Measurements from ENCODE around the gene FBXL22. TPM values are rescaled to one million over a fixed set of nuclear protein-coding genes. Genes with fewer than 3 reads are reported as not detected.

Gene FBXL22
- total RNA-seq, 3 donors from 2014 or later (not counting 1 experiment from before 2014, with no cell fraction given): 0.33 to 2.3 (median 0.65) TPM

DNA sequence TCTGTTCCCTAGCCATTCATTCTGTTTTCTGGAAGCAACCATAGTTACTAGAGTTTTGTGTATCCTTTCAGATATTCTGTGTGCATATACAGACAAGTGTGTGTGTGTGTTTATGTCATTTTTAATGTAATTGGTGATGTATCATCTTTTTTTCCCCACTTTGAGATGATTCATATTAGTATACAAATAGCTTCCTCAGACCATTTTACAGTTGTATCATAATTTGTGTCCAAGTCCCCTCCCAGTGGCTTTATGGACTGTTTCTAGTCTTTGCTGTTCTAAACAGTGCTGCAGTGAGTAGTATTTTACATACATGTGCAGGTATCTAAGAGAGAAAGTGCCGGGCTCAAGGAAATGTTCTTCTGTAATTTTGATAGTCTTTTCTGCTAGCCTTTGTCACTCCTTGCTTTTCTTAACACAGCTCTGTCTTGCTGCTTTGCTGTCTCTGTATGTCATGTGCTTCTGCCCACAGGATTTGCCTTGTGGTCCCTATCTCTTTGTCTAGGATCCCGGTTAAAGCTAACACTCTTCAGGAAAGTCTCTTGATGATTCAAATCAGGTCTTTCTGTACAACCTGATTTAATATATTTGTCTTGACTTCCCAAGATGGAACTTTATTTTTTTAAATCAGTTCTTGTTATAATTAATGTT, 31.5 kb upstream of the FBXL22 start:
- no peaks in the 10 kb centered on the region for H3K36me3 Mint-ChIP-seq
- intact Hi-C loops (cut with micrococcal nuclease): no loop called here
- no peaks in the 10 kb centered on the region for H3K27me3 Mint-ChIP-seq (ENCODE audit: low read depth in 2 of 2)

DNA sequence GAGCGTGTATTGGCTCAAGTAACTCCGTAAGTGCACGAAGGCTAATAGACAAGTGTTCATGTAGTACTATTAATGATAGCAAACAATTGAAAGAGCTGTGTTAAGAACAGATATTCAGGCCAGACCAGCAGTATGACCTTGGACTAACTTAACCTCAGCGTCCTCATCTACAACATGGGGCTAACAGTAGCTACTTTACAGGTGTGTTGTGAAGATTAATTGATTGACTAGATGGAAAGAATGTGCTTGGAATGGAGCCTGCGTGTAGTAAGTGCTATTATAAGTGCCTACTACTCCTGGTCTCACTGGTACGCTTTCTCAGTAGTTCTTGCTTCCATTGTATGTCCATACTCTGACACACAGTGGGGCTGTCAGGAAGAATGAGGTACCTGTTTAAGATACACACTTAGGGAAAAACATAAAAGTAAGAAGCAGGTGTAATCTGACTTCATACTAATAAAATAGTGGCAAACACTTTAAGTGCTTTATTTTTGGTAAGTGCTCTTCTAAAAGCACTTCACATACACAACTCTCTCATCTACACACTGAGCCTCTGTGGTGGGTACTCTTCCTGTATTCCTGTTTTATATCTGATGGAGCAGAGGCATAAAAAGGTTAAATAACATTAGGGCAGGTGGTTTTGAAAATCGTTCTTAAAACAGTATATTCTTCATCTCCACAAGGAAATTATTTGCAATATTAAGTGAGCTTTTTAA, 24.3 kb upstream of the FBXL22 start:
- no peaks in the 10 kb centered on the region for H3K4me1 ChIP-seq (ENCODE audit: control insufficient read depth, insufficient read depth, low read length)
- no peaks in the 10 kb centered on the region for H3K27me3 Mint-ChIP-seq (ENCODE audit: low read depth in 2 of 2)
- H3K27me3 ChIP-seq (ENCODE audit: control insufficient read depth, insufficient read depth, low read length): no peaks in the 10 kb centered on the region
- WGBS (ENCODE audit: insufficient coverage): 97% methylated on average over 6 of the region's 7 CpGs
- no peaks in the 10 kb centered on the region for H3K9me3 Mint-ChIP-seq
- H3K27ac Mint-ChIP-seq: peak overlapping the region; percentile 38 to 68
- peaks cover 0 to 6% of the 10 kb centered on the region in 2 donors for H3K4me1 Mint-ChIP-seq
- peaks cover 21% of the 10 kb centered on the region for H3K36me3 Mint-ChIP-seq
- no peaks in the 10 kb centered on the region for H3K9me3 ChIP-seq (ENCODE audit: control insufficient read depth, insufficient read depth, low read length)
- no peak overlapping the region for H3K4me3 ChIP-seq (ENCODE audit: low read length)
- no peak overlapping the region for H3K27ac ChIP-seq (ENCODE audit: low read length)
- intact Hi-C loops (cut with micrococcal nuclease): no loop called here
- no peak overlapping the region for H3K4me3 Mint-ChIP-seq
- H3K36me3 ChIP-seq (ENCODE audit: control insufficient read depth, insufficient read depth, low read length): peaks cover 76% of the 10 kb centered on the region
- ATAC-seq (no peak), DNase-seq (no peak)
- TF ChIP-seq, protein P1, sequence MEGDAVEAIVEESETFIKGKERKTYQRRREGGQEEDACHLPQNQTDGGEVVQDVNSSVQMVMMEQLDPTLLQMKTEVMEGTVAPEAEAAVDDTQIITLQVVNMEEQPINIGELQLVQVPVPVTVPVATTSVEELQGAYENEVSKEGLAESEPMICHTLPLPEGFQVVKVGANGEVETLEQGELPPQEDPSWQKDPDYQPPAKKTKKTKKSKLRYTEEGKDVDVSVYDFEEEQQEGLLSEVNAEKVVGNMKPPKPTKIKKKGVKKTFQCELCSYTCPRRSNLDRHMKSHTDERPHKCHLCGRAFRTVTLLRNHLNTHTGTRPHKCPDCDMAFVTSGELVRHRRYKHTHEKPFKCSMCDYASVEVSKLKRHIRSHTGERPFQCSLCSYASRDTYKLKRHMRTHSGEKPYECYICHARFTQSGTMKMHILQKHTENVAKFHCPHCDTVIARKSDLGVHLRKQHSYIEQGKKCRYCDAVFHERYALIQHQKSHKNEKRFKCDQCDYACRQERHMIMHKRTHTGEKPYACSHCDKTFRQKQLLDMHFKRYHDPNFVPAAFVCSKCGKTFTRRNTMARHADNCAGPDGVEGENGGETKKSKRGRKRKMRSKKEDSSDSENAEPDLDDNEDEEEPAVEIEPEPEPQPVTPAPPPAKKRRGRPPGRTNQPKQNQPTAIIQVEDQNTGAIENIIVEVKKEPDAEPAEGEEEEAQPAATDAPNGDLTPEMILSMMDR (IDR thresholded peaks at IDR 0.05): no peak

More for the DNA sequence above, 31.5 kb upstream of the FBXL22 start:
- H3K4me1 Mint-ChIP-seq: peaks cover 0 to 10% of the 10 kb centered on the region in 2 donors
- Histone ChIP-seq H3K27ac (ENCODE audit: low read length) (no peak overlapping the region), H3K36me3 (ENCODE audit: control insufficient read depth, insufficient read depth, low read length) (peaks cover 83% of the 10 kb centered on the region), H3K9me3 (ENCODE audit: control insufficient read depth, insufficient read depth, low read length) (no peaks in the 10 kb centered on the region), H3K4me3 (ENCODE audit: low read length) (no peak overlapping the region), H3K4me1 (ENCODE audit: control insufficient read depth, insufficient read depth, low read length) (no peaks in the 10 kb centered on the region), H3K27me3 (ENCODE audit: control insufficient read depth, insufficient read depth, low read length) (no peaks in the 10 kb centered on the region)
- TF ChIP-seq, protein P1 (IDR thresholded peaks at IDR 0.05): no peak
- peak overlapping the region; percentile 54 to 64 for H3K27ac Mint-ChIP-seq
- ATAC-seq (no peak), DNase-seq (no peak)
- 100% methylated on average over 2 of the region's 2 CpGs for WGBS (ENCODE audit: insufficient coverage)
- no peaks in the 10 kb centered on the region for H3K9me3 Mint-ChIP-seq
- H3K4me3 Mint-ChIP-seq: no peak overlapping the region

DNA sequence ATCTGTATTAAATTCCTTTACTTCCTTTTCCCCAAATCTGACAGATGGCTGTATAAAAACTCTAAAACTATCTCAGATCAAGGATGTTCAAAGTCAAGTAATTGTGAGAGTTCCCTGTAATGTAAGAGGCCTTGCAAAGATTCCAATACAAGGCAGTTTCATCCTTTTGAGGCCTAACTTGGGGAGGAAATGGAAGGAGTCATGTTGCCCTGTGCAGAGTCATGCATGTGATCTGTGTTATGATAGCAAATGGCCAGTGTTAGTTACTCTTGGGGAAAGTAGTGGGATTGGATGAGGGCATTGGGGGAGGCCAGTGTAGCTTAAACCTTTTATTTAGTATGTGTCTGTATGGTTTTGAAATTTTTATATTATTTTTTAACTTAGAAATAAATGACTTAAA, 23.7 kb upstream of the FBXL22 start:
- H3K4me1 ChIP-seq (ENCODE audit: control insufficient read depth, insufficient read depth, low read length): no peaks in the 10 kb centered on the region
- ATAC-seq (no peak), DNase-seq (no peak)
- TF ChIP-seq, protein P1 (IDR thresholded peaks at IDR 0.05): no peak
- H3K9me3 ChIP-seq (ENCODE audit: control insufficient read depth, insufficient read depth, low read length): no peaks in the 10 kb centered on the region
- intact Hi-C loops (cut with micrococcal nuclease): no loop called here
- no peaks in the 10 kb centered on the region for H3K27me3 ChIP-seq (ENCODE audit: control insufficient read depth, insufficient read depth, low read length)
- Mint-ChIP-seq H3K9me3 (no peaks in the 10 kb centered on the region), H3K27me3 (ENCODE audit: low read depth in 2 of 2) (no peaks in the 10 kb centered on the region), H3K36me3 (peaks cover 21% of the 10 kb centered on the region), H3K27ac (peak overlapping the region; percentile 38 to 68), H3K4me1 (peaks cover 0 to 6% of the 10 kb centered on the region in 2 donors), H3K4me3 (no peak overlapping the region)
- H3K36me3 ChIP-seq (ENCODE audit: control insufficient read depth, insufficient read depth, low read length): peaks cover 73% of the 10 kb centered on the region
- no peak overlapping the region for H3K27ac ChIP-seq (ENCODE audit: low read length)
- H3K4me3 ChIP-seq (ENCODE audit: low read length): no peak overlapping the region
